ENCODE data around the gene WDFY4. TPM values are rescaled to one million over a fixed set of nuclear protein-coding genes. Genes with fewer than 3 reads are reported as not detected.
A peak's percentile ranks its signal among the peaks of the same experiment; 100 is the strongest.

Gene WDFY4
- total and polyA plus RNA-seq, 9 of the 15 experiments (the other 6 are each of a cell fraction or from before 2014, with no cell fraction given): 0.01 to 0.02 (median 0.01) TPM; not detected in 6

GRCh38 chr10:48701941-48702340 is 17.3 kb downstream of the WDFY4 start:
- ChIA-PET POLR2A (interaction anchor here (1.0 kb wide), 1 partner anchor 11 kb away, joined by 4 read pairs; no protein-coding TSS in a partner anchor), CTCF (ENCODE audit: low intra/inter-chr PET ratio) (no interaction called here)
- DNase-seq (ENCODE audit: extremely low read depth in 1 of 4, low spot score in 3 of 4) (no peak), FAIRE-seq (no peak), ATAC-seq (no peak)
- no peaks in the 10 kb centered on the region for H3K9me3 ChIP-seq (replicated peaks; ENCODE audit: control insufficient read depth, insufficient read depth, low read depth, low read length)
- no peaks in the 10 kb centered on the region for H3K36me3 ChIP-seq (ENCODE audit: control insufficient read depth, insufficient read depth, low read length)
- no peak overlapping the region for H3K27ac ChIP-seq (ENCODE audit: extremely low read depth, low read depth, low read length)
- TF ChIP-seq ZNF318 (IDR thresholded peaks at IDR 0.05; ENCODE audit: borderline replicate concordance in 1 of 2, low read depth in 1 of 2) (no peak), TOE1 (IDR thresholded peaks at IDR 0.05; ENCODE audit: borderline replicate concordance) (0 out of 2 replicates have a peak, but pooled peaks have one; percentile 44), TOE1 (CRISPR knock-in tag; IDR thresholded peaks at IDR 0.05; ENCODE audit: borderline replicate concordance, low read depth) (no peak), SRSF3 (IDR thresholded peaks at IDR 0.05; ENCODE audit: insufficient read depth, low read length) (no peak), KLF16 (IDR thresholded peaks at IDR 0.05) (no peak), USF1 (CRISPR knock-in tag; IDR thresholded peaks at IDR 0.05) (no peak), NFE2 (IDR thresholded peaks at IDR 0.05; ENCODE audit: low read depth) (peak; percentile 48; the same call in 1 of the 2 replicates), RAD51 (IDR thresholded peaks at IDR 0.05; ENCODE audit: borderline replicate concordance, low read depth) (peak; percentile 33; the same call in 1 of the 2 replicates), TFE3 (CRISPR knock-in tag; IDR thresholded peaks at IDR 0.05) (peak; percentile 91), MAFG (tag; conservative IDR thresholded peaks at IDR 0.05) (peak; percentile 61)
- H3K27me3 ChIP-seq (ENCODE audit: control insufficient read depth in 2 of 2, insufficient read depth in 2 of 2, low read length in 2 of 2): peaks cover 7 to 39% of the 10 kb centered on the region in 2 experiments; a peak in 2 of 5 replicates
- H4K20me1 ChIP-seq (replicated peaks; ENCODE audit: control insufficient read depth, insufficient read depth, low read length): 0 out of 2 replicates have a peak, but pooled peaks cover 3% of the 10 kb centered on the region
- no peaks in the 10 kb centered on the region for H3K79me2 ChIP-seq (ENCODE audit: control insufficient read depth, insufficient read depth, low read length)
- no peak overlapping the region for H2AFZ ChIP-seq (ENCODE audit: low read depth, low read length)
- H3K9me1 ChIP-seq (ENCODE audit: control insufficient read depth, insufficient read depth, low read length): no peaks in the 10 kb centered on the region
- H3K9ac ChIP-seq (ENCODE audit: insufficient read depth in 1 of 2, low read depth in 2 of 2, low read length in 2 of 2): no peak overlapping the region
- no TSS peak for BruUV-seq (replicated peaks)
- in situ Hi-C loops (cut with MboI) (no loop called here), intact Hi-C loops (cut with micrococcal nuclease) (no loop called here)
- H3K4me3 ChIP-seq: no peak overlapping the region
- H3K4me2 ChIP-seq (ENCODE audit: insufficient read depth, low read length): no peak overlapping the region
- peaks cover 0 to 3% of the 10 kb centered on the region in 2 experiments; a peak in 2 of 5 replicates for H3K4me1 ChIP-seq (replicated peaks in 1 of 2; ENCODE audit: control insufficient read depth in 2 of 2, insufficient read depth in 2 of 2, low read length in 2 of 2)
